NB4 (cell line): ENCODE data around the gene PPARGC1A.

ENCODE experiments used
- MYC ChIP-seq: IDR thresholded peaks from 2 replicates; pipeline ENCODE4 v1.6.1; 2011; ENCODE audit warnings: low read depth, low read length
- POLR2A ChIP-seq: IDR thresholded peaks from 2 replicates; pipeline ENCODE4 v1.6.1; 2011; ENCODE audit warnings: mild to moderate bottlenecking; ENCODE audit not compliant: insufficient read length; ENCODE audit errors: extremely low read depth
- TF ChIP-seq, protein P1 (sequence below): IDR thresholded peaks from one replicate; pipeline ENCODE4 v1.5.1; 2012; ENCODE audit warnings: low read depth, low read length

DNA sequence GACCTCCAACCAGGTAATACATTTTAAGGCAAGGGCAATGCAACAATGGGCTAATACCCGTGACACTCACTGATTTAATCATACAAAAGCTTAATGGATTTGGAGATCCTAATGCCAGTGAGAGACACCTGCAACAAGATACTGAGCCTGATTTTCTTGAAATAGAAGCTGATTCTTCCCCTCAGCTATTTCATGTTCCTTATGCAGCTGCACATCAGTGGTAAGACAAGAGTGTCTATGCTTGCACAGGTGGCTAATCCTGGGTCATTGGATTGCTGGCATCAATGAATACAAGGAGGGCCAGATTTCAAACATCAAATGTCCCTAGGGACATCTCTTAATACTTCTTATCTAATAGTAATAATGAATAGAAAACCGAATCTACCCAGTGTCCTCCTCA is 139.7 kb downstream of the PPARGC1A start:
- TF ChIP-seq POLR2A: no peak
- TF ChIP-seq, protein P1, sequence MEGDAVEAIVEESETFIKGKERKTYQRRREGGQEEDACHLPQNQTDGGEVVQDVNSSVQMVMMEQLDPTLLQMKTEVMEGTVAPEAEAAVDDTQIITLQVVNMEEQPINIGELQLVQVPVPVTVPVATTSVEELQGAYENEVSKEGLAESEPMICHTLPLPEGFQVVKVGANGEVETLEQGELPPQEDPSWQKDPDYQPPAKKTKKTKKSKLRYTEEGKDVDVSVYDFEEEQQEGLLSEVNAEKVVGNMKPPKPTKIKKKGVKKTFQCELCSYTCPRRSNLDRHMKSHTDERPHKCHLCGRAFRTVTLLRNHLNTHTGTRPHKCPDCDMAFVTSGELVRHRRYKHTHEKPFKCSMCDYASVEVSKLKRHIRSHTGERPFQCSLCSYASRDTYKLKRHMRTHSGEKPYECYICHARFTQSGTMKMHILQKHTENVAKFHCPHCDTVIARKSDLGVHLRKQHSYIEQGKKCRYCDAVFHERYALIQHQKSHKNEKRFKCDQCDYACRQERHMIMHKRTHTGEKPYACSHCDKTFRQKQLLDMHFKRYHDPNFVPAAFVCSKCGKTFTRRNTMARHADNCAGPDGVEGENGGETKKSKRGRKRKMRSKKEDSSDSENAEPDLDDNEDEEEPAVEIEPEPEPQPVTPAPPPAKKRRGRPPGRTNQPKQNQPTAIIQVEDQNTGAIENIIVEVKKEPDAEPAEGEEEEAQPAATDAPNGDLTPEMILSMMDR: no peak
- no peak for TF ChIP-seq MYC
